ENCODE measurements around the gene TMEM80. TPM values are rescaled to one million over a fixed set of nuclear protein-coding genes. Genes with fewer than 3 reads are reported as not detected.

Gene TMEM80
- total RNA-seq, 1 experiment from 2014 or later = 45.2 TPM

- POLR2A ChIA-PET = no interaction called here
- Histone ChIP-seq H3K9me3 (ENCODE audit: control insufficient read depth, insufficient read depth, low read depth, low read length) (no peaks in the 10 kb centered on the region), H3K36me3 (ENCODE audit: control insufficient read depth, insufficient read depth, low read length) (0 out of 2 replicates have a peak, but pooled peaks cover 3% of the 10 kb centered on the region), H3K4me1 (ENCODE audit: control insufficient read depth, insufficient read depth, low read length) (peaks cover 30% of the 10 kb centered on the region), H3K4me3 (ENCODE audit: low read depth in 2 of 2, low read length in 2 of 2) (no peak overlapping the region), H3K27me3 (ENCODE audit: control insufficient read depth, insufficient read depth, low read length) (no peaks in the 10 kb centered on the region), H3K27ac (ENCODE audit: low read length) (no peak overlapping the region)
- in situ Hi-C loops (cut with HindIII; ENCODE audit: low pct_unique_long_range_greater_than_20kb, low sequenced_read_pairs) (no loop called here), intact Hi-C loops (cut with micrococcal nuclease; ENCODE audit: unreplicated experiment) (no loop called here)
- BruUV-seq (replicated peaks) = no TSS peak
- DNase-seq (ENCODE audit: low read depth, low spot score) = no peak
- TF ChIP-seq CTCF (IDR thresholded peaks at IDR 0.05) (no peak), REST (IDR thresholded peaks at IDR 0.05; ENCODE audit: insufficient read depth in 1 of 2, low read depth in 2 of 2, low read length in 1 of 2) (no peak), TCF7L2 (IDR thresholded peaks at IDR 0.05; ENCODE audit: low read depth, low read length) (no peak), POLR2AphosphoS5 (IDR thresholded peaks at IDR 0.05; ENCODE audit: low read depth, low read length) (no peak), SIN3A (IDR thresholded peaks at IDR 0.05; ENCODE audit: borderline replicate concordance, insufficient read depth, low read depth, low read length) (no peak)
- ATAC-seq = no peak
- CTCF ChIA-PET = interaction anchor here (0.5 to 0.7 kb wide), 2 partner anchors 31 to 37 kb away, joined by 3 to 11 read pairs; no protein-coding TSS in a partner anchor
Observed at GRCh38 chr11:690738-691633, 4.6 kb upstream of the TMEM80 start.

- intact Hi-C loops (cut with micrococcal nuclease; ENCODE audit: unreplicated experiment) = no loop called here
- in situ Hi-C loops (cut with HindIII; ENCODE audit: low pct_unique_long_range_greater_than_20kb, low sequenced_read_pairs) = no loop called here
Observed at GRCh38 chr11:691710-692590, 3.7 kb upstream of the TMEM80 start.

More at GRCh38 chr11:691710-692590, 3.7 kb upstream of the TMEM80 start:
- no peak for TF ChIP-seq SIN3A (IDR thresholded peaks at IDR 0.05; ENCODE audit: borderline replicate concordance, insufficient read depth, low read depth, low read length)
- TF ChIP-seq REST (IDR thresholded peaks at IDR 0.05; ENCODE audit: insufficient read depth in 1 of 2, low read depth in 2 of 2, low read length in 1 of 2) = no peak
- TF ChIP-seq TCF7L2 (IDR thresholded peaks at IDR 0.05; ENCODE audit: low read depth, low read length) = no peak
- TF ChIP-seq POLR2AphosphoS5 (IDR thresholded peaks at IDR 0.05; ENCODE audit: low read depth, low read length) = no peak
- no peak for TF ChIP-seq CTCF (IDR thresholded peaks at IDR 0.05)
- ChIA-PET CTCF (interaction anchor here (0.5 kb wide), 1 partner anchor 30 kb away, joined by 11 read pairs; no protein-coding TSS in a partner anchor), POLR2A (no interaction called here)
- Histone ChIP-seq H3K27ac (ENCODE audit: low read length) (no peak overlapping the region), H3K4me3 (ENCODE audit: low read depth in 2 of 2, low read length in 2 of 2) (no peak overlapping the region), H3K4me1 (ENCODE audit: control insufficient read depth, insufficient read depth, low read length) (peaks cover 33% of the 10 kb centered on the region), H3K9me3 (ENCODE audit: control insufficient read depth, insufficient read depth, low read depth, low read length) (no peaks in the 10 kb centered on the region), H3K36me3 (ENCODE audit: control insufficient read depth, insufficient read depth, low read length) (no peaks in the 10 kb centered on the region), H3K27me3 (ENCODE audit: control insufficient read depth, insufficient read depth, low read length) (no peaks in the 10 kb centered on the region)
- no peak for ATAC-seq
- BruUV-seq (replicated peaks) = no TSS peak
- no peak for DNase-seq (ENCODE audit: low read depth, low spot score)
